ENCODE data around the gene NFIB.

NFIB gene

DNA sequence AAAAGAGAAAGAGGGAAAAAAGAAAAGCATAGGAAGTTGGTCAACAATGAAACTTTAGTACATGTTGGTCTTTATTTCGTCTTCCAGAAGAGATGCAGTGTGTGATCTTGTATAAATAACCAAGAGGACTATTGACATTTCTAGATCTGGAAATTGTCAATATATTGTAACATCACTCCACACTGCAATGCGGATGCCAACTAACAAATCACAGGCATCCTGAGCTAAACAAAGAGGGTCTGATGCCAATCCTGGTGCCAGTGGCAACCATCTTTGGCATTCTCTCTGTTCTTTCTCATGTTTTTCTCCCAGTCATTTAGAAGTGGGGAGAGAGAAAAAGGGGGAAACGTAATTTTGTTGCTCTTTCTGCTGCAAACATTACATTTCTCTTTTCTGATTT is 9.7 kb downstream of the NFIB start:
- DNase-seq (ENCODE audit: insufficient read length, low spot score) (no peak), FAIRE-seq (no peak)
- TF ChIP-seq, protein P1, sequence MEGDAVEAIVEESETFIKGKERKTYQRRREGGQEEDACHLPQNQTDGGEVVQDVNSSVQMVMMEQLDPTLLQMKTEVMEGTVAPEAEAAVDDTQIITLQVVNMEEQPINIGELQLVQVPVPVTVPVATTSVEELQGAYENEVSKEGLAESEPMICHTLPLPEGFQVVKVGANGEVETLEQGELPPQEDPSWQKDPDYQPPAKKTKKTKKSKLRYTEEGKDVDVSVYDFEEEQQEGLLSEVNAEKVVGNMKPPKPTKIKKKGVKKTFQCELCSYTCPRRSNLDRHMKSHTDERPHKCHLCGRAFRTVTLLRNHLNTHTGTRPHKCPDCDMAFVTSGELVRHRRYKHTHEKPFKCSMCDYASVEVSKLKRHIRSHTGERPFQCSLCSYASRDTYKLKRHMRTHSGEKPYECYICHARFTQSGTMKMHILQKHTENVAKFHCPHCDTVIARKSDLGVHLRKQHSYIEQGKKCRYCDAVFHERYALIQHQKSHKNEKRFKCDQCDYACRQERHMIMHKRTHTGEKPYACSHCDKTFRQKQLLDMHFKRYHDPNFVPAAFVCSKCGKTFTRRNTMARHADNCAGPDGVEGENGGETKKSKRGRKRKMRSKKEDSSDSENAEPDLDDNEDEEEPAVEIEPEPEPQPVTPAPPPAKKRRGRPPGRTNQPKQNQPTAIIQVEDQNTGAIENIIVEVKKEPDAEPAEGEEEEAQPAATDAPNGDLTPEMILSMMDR (IDR thresholded peaks at IDR 0.05; ENCODE audit: insufficient read depth, missing control alignments), result no peak

DNA sequence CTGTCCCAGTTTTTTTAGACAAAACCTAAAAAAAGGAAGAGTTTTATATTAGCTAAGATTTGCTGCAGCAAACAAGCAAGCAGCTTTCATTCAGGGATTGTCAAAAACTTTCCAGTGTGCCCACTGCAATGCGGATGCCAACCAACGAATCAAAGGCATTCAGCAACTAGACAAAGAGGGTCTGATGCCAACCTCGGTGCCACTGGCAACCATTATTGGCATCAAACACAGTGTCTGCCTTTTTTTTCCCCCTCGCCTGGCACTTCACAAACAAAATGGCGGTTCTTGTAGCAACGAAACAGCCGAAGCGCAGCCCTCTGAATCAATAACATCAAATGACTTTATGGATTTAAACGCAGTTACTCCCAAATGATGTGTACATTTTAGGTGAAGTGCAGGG is 10.4 kb downstream of the NFIB start:
- DNase-seq (ENCODE audit: insufficient read length, low spot score), result no peak
- no peak for FAIRE-seq
- TF ChIP-seq, protein P1 (IDR thresholded peaks at IDR 0.05; ENCODE audit: insufficient read depth, missing control alignments), result no peak

DNA sequence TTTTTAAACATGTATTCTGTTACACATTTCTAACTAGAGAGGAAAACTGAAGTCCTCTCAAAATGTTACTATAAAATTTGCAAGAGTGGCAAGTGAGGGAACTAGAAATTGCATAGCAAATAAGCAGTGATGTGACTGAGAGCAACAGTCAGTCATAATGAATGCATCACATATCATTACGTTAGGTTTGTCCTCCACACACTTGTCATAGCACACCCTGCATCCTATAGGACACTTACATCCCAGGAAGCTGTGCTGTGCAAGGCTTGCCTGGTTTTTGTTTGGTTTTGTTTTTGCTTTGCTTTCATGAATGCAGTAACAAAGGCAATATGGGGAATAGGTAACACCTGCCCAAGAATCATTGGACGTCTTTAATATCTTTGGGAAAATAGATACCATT is 10.8 kb downstream of the NFIB start:
- no peak for FAIRE-seq
- no peak for DNase-seq (ENCODE audit: insufficient read length, low spot score)

DNA sequence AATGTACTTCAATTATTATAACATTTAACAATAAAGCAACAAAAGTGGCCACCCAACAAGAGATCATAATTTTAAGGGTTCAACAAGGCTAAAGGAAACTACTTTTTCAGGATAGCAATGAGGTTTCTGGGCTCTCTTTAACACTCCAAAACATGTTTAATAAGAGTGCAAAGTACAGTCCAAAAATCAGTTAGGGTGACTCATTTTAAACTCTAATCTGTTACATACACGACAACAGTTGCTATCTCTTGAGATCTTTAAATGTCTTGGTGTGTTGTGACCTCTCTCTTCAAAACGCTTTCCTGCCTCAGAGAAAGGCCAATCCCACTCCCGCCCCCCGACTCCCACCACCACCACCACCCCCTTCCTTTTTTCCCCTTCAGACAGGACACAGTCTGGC is 11.5 kb downstream of the NFIB start:
- no peak for DNase-seq (ENCODE audit: insufficient read length, low spot score)
- TF ChIP-seq, protein P1 (IDR thresholded peaks at IDR 0.05; ENCODE audit: insufficient read depth, missing control alignments), result no peak
- no peak for FAIRE-seq

More for the DNA sequence above, 10.8 kb downstream of the NFIB start:
- TF ChIP-seq, protein P1 (IDR thresholded peaks at IDR 0.05; ENCODE audit: insufficient read depth, missing control alignments), result no peak

DNA sequence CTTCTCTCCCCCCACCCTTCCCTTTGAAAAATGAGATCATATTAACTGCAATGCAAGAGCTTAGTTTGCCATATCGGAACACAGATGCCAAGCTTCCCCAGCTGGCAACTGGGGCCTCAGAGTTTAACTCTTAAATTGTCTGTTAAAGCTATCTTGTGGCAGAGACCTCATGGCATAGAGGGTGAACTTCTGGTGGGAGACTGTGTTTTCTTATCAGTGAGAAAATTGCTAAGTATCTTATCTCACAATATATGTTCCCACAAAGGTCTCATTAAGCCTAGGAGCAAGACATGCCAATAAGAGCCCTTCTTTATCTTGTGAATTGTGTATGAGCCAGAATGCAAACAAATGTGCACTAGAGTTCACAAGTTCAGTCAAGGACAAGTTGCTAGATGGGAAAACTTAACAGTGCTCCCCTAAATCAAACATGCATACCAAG is 12.3 kb downstream of the NFIB start:
- TF ChIP-seq, protein P1 (IDR thresholded peaks at IDR 0.05; ENCODE audit: insufficient read depth, missing control alignments), result no peak
- FAIRE-seq (no peak), DNase-seq (ENCODE audit: insufficient read length, low spot score) (no peak)

DNA sequence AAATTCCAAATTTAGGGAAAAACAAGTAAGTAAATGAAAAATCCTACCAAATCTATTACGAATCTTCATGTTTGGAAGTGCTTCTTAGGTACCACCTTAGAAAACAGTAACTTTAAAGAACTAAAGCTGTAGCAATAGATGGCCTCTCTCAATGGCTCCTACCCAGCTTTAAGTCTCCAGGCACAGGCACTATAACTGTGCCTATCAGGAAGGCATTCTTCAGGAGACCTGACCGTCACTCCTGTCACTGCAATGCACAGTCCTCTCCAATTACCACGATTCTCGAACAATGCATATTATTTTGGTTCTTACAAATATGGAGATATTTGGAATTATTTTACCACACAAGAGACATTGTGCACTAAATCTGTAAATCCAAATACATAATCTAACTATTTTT is 12.9 kb downstream of the NFIB start:
- no peak for FAIRE-seq

DNA sequence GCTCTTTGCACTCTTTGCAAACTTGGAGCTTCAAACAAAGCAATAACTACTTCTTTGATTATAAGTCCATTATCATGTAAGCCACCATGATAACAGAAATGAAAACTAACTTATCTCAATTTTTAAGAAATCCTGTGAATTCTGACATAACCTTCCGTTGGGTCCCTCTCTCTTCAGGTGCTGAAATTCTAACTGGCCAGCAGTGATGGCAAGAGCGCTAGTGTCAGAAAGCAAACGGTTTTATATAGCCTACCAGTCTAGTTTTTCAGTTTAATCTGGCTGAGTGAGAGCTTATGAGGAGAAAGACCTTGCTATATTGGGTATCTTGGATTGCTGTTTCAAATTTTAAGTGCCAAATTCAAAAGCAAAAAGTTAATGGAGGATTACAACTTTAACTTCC is 13.4 kb downstream of the NFIB start:
- no peak for DNase-seq (ENCODE audit: insufficient read length, low spot score)
- TF ChIP-seq, protein P1 (IDR thresholded peaks at IDR 0.05; ENCODE audit: insufficient read depth, missing control alignments), result no peak
- no peak for FAIRE-seq

More for the DNA sequence above, 12.9 kb downstream of the NFIB start:
- DNase-seq (ENCODE audit: insufficient read length, low spot score), result no peak
- TF ChIP-seq, protein P1 (IDR thresholded peaks at IDR 0.05; ENCODE audit: insufficient read depth, missing control alignments), result no peak

Measured in D721Med (cell line).